CD4-positive, alpha-beta T cell treated with Interleukin-21 for 1 hour (primary cell): ENCODE data around the gene PARD3.

Experiments used
- DNase-seq: peaks from one replicate; pipeline ENCODE4 v3.0.0-alpha.2; 2020

The PARD3 gene

DNA sequence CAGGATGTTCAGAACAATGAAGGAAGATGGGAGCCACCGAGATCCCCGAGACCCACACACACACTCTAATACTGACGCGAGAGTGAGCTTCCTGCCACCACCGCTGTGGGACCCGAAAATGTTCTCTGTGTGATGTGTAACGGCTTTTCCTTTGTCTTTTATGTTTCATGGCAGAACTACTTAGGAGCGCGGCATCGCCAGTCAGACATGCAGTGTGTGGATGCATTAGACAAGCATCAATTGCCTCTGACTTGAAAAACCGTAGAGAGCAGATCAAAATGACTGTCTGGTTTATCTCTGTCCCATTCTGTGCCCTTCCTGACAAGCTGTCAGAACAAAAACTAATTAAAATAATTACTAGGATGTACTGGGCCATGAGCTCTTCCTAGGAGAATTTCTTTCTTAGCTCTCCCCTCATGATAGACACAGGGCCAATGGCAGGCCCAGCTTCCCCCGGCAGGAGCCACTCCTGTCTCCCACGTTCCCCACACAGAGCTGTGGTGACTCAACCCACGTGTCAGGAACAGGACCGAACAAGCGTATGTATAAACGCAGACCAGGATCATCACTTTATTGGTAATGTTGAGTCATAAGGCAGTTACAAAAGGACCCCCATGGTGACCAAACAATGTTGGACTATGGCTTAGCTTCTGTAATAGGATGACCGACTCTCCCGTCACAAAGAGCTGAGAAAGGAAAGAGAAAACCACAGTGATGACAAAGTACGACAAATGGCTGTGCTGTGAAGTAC lies 705.0 kb downstream of the PARD3 start:
- no peak for DNase-seq

DNA sequence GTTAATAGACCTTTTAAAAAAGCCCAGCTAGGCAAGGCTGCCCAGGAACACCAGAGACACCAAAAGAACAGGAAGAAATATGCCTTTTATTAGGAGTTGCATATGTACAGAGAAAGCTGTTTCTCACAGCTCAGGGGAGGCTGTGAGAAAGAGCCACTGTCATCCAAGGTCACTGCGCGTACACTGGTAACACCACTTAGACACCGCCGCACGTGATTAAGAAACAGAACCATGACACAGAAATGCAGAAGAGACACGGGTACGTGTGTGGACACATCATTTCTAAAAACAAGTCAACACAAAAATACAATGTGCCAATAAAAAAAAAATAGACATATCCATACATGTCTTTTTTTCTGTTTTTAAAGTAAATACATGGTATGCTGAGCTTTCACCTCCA lies 705.6 kb downstream of the PARD3 start:
- no peak for DNase-seq

DNA sequence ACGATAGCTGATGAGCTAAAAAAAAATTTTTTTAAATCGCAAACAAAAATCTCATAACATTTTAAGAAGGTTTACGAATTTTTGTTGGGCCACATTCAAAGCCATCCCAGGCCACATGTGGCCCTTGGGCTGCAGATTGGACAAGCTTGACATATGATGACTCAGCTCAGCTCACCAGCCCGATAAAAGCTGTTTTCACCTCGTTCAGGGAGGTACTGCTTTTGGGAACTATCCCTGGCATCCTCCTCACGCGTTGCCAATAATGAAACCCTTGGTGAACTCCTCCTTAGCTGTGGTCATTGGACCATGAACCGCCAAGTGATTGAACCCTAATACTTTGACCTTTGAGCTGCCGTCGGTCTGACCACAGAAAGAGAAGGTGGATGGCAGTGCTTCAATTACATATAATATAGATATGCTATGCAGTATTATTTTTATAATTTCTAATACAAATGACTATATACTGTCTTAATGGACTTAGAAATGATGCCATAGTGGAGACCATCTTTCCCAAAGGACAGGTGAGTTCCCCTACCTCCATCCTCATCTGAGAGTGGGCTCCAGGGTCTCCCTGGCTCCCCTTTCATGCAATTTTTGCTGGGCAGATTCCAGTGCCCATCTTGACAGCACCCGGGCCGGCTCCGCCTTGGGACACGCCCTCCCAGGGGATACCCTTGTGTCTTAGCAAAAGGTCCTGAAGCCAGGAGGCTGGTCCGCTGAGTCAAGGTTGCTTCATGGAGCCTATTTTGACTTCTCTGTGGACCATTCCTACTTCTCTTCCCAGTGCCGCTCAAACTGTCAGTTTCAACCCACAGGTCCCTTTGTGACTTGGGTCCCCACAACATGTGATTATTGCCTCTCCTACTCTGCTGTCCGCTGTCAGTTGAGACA lies 707.2 kb downstream of the PARD3 start:
- DNase-seq: no peak

DNA sequence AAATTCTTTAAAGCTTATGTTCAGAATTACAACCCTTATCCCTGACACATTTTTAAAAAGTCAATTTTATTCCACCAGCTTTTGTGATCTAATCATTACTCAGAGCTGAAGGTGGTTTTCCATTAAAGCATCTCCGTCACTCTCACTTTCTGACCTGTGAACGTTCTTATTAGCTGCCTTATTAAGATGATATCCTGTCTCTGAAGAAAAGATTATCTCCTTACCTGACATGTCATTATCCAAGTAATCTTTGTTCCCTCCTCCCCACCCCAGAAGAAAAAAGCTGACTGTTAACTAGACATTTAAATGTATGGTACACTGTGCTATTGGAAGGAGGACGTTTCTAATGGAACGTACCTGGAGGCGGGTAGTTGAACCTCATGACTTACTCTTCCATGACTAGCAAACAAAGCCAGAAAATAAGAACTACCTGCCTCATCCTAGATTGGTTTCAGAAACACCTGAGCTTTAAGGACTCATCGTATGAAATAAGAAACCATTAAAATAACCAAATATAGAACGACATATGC lies 708.7 kb downstream of the PARD3 start:
- DNase-seq: no peak

DNA sequence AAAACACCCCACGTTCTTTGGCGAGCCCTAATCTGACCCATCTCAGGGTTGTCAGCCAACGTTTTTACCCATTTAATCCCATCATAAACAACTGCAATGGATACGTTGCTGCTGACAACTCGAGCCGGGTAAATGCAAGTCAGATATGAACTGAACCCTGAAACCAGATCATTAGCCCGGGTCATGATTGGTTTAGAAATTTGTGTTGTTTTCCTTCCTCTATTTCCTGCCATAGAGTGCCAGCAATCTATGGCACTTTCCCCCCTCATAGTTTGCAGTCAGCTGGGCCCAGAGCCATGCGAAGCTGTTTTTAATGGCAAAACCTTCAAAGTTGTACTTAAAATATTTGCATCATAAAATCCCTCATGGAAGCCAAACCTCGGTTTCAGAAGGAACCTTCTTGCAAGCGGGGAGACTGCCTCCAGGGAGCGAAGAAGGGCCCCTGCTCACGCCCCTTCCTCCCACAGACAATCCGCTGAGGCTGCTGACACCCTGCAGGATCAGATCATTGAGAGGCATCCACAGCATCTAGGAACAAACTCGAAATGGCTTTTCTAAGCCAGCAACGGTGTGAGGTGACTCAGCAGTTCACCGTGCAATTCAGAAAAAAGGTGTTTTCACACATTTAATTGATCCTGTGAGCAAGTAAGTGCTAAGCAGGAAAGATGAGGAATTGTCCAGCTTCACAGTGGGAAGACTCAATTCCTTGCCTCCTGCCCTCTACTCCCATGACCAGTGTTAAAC lies 710.1 kb downstream of the PARD3 start:
- DNase-seq: no peak

DNA sequence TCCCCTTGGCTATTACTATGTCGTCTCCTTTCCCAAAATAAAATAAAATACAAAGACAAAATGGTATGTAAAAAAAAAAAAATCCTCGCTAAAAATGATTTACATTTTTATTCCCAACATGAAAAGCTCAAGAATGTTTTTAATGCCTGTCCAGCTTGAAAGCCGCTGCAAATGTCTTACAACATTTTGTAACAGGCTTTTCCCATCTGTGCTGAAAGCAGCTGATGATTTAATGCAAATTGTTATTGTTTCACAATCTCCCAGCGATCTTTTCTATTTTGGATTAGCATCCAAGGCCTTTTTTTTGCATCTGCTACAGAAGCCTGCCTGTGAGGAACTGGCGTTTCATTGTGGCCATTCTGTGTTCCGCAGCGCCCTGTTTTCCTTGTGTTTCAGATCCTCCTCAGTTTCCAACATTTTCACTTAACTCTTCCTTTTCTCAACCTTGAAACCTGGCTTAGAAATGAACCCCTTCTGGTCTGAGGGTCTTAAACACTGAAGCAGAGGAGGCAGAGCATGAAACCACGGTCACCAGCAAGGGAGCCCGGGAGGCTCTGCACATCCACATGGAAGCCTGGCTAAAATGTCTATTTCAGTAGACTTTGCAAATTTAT lies 712.1 kb downstream of the PARD3 start:
- no peak for DNase-seq

DNA sequence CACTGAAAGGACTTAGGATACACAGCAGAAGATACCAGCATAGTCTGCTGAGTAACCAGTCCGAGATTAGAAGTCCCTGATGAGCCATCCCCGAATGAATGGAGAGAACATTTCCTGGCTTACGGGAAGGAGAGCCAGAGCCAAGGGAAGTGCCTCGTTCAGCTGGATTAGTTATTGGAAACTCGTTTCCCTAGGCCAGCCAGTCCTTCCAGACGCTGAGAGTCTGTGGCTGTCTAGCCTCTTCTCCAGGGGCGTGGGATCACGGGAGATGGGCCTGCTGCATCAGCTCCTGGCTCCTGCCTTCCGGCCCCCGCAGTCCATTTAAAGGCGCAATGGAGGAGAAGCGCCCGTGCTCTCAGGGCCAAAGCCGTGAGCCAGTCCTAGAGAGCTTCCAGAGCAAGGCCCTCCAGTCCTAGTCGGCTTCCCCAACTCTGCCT lies 712.8 kb downstream of the PARD3 start:
- DNase-seq: no peak

DNA sequence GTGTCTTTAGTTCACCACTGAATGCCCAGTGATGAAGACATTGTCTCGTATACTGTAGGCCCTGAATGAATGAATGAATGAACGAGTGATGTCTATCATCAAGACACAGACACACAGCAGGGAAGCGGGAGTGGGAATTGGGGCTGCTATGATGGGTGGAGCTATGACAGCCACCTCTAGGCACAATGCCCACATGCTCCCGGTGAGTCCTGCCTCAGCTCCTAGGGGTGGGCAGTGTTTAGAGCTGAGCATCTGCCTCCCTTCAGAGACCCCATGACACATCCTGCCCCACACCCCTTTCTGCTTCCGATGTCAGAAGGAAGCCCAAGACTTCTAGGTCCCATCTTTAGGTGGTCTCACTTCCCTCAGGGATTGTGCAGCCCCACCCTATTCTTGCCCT lies 714.1 kb downstream of the PARD3 start:
- no peak for DNase-seq

DNA sequence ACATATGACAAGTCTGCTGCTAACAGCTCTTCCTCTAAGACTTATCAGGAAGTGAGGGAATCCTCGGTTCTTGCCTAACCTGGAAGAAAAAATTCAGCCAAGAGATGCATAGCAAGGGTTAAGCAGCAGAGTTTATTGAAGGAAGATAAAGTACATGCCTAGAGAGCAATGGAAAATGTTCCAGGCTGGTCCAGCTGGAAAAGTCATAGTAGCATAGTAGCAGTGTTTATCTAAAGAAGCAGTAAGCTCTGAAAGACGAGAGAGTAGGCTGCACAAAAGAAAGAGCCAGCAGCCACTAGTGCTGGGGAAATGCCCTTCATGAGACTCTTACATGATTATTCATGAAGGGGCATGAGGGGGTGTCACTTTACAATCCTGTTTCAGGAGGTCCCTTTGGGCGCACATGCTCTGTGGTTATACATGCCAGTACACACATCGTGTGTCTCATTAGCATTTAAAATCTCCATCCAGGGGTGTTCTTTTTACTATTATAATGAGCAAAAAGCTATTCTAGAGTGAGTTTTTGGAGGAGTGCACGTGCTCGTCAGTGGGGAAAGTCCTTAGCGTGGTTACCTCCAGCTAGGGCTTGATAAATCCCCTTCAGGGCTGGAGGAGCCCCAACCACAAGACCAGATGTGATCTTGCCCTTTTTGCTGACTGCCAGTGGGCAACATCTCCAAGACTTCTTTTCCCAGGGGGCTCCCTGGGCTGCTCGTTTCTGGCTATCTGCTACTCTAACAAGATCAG lies 716.1 kb downstream of the PARD3 start:
- no peak for DNase-seq

DNA sequence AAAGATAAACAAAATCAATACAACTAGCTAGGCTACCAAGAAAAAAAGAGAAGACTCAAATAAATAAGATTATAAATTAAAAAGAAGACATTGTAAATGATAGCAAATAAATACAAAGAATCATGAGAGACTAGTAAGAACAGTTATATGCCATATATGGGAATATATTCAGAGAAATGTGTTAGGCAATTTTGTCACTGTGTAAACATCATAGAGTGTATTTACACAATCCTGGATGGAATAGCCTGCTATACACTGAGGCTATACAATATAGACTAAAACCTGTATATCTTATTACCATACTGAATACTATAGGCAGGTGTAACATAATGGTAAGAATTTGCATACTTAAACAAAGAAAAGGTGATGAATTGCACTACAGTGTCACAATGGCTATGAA lies 717.4 kb downstream of the PARD3 start:
- DNase-seq: no peak

DNA sequence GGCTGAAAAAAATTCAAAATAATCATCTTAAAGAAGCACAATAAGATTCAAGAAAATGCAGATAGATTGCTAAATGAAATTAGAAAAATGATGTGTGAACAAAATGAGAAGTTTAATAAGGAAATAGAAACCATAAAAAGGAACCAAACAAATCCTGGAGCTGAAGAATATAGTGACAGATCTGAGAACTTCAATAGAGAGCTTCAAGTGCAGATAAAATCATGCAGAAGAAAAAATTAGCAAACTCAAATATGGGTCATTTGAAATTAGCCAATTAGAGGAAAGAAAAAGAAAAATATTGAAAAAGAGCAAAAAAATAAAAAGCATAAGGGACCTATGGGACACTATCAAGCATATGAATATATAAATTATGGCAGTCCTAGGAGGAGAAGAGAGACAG lies 720.1 kb downstream of the PARD3 start:
- no peak for DNase-seq

DNA sequence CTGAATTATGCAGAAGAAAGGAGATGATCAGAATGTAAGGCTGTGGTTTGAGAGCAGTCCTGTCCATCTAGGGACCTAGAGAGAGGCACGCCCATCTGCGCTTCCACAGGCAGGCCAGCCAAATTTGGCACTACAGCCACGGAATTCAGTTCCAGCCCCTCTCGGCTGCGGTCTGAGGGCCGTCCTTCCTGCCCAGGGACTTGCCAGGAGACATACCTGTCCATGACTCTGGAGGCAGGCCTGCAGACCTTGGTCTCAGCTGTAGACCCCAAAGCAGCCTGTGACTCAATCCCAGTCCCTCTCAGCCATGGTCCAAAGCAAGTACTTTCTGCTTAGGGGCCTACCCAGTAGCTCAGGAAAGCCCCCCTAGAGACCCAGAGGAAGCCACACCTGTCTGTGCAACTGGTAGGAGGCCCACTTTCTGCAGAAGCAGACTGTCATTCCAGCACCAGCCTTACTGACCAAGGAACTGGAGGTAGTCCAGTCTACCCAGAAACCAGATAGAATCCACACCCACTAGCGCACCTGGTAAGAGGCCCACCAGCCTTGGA lies 720.9 kb downstream of the PARD3 start:
- DNase-seq: no peak

DNA sequence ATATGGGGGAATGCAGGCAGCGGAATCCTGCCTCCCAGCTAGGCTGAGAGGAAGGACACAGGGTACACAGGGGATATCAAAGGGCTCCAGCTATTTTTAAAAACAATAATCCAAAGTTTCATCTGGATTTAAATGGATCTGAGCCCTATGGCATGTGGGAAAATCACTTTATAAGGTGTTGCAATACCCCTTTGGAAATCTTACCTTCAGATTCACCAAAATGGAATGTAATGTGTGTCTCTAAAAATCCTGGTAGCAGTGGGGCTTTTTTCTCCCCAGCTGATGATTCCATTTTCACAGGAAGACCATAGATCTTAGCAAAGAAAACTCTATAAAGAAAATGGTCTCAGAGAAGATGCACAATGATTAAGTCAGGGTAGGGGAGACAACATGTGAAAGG lies 722.2 kb downstream of the PARD3 start:
- no peak for DNase-seq

DNA sequence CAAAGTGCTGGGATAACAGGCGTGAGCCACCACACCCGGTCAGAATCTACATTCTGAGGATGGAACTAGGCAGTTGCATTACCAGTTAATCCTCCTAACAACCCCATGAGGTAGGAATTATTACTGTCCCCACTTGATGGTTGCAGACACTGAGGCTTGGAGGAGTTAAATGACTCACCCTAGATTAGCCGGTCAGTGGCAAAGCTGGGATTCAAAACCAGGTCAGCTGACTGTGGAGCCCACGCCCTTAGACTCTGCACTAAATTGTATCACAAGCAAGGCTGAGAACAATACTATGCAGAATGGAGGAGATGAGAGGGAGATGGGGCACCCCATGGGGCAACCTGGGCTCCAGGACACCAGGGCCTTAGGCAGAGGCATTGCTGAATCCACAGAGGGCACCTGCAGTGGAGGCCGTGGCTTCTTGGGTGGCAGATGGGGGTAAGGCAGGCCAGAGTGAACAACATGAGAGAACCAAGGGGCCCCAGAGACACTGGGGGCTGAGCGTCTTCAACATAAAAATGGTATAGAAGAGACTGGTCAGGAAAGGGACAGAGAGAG lies 723.4 kb downstream of the PARD3 start:
- DNase-seq: no peak

DNA sequence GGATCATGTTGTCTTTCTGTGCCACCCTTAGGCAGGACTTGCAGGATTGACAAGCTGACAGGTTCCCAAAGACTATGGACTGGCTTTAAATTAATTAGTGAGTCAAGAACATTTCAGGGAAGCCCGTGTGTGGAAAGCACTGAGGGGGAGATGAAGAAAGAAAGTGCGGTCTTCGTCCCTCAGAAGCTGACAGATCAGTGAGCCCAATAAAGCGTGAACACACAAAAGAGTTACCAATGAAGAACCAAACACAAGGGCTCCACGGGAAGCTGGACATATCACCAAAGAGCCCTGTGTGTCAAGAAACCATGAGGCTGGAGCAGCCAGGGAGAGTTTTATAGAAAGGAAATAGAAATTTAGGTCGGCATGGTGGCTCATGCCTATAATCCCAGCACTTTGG lies 725.8 kb downstream of the PARD3 start:
- no peak for DNase-seq

DNA sequence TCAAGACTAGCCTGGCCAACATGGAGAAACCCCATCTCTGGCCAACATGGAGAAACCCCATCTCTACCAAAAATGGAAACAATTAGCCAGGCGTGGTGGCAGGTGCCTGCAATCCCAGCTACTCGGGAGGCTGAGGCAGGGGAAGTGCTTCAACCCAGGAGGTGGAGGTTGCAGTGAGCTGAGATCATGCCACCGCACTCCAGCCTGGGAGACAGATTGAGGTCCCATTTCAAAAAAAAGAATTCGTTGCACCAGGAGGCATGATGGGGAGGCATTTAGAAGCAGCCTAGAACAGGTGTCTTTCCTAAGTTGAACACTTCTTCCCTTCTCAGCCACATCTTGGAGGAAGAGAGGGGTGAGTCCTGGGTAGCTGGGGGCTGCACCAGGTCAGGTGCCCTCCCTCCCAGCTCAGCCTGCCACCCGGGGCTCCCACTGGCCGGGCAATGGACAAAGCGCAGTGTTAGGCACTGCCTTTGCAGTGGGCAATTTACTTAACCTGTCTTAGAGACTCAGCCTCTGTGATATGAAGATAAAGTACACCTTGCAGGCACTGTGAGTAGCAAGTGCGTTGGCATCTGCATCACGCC lies 726.8 kb downstream of the PARD3 start:
- DNase-seq: no peak

DNA sequence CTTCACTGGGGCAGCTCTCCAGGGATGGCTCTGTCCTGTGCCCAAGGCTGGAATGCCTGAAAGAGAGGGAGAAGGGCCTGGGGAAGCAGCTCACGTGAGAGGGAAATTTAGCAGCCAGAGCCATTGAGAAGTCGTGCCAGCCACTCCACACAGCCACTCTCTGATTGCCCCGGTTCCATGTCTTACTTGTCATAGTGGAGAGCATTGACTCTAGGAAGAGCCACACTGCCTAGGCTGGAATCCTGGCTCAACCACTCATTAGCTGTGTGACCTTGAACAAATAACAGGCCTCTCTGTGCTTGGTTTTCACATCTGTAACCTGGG lies 728.0 kb downstream of the PARD3 start:
- no peak for DNase-seq

DNA sequence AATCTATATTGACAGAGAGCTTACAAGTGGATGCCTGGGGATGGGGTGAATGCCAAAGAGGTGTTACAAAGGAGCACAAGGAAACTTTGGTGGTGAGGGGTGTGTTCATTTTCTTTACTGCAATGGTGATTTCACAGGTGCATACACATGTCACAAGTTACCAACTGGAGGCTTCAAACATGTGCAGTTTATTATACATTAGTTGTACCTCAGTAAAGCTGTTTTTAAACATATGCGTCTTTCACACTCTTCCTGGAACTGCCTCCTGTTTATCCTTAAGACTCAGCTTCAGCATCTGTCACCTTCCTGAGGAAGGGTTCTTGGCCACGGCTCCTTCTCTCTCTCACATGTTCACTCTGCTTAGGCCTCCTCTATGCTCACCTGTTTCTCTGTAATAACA lies 731.5 kb downstream of the PARD3 start:
- no peak for DNase-seq

DNA sequence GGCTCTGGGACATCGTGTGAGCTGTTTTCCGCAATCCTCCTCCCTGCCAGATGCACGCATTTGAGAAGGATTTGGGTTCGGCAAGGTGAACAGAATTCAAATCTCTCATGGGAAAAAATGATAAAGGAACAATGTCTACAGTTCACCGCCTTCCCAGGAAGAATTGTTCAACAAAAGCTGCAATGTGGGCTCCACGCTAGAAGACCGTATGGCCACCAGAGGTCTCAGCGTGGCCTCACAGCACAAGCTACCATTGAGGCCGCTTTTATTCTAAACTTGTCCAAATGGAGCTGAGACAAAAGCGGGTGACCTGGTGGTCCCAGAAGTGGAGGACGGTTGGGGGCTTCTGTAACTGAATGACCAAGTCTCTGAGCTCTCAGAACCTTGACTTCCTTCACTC lies 733.1 kb downstream of the PARD3 start:
- DNase-seq: no peak

DNA sequence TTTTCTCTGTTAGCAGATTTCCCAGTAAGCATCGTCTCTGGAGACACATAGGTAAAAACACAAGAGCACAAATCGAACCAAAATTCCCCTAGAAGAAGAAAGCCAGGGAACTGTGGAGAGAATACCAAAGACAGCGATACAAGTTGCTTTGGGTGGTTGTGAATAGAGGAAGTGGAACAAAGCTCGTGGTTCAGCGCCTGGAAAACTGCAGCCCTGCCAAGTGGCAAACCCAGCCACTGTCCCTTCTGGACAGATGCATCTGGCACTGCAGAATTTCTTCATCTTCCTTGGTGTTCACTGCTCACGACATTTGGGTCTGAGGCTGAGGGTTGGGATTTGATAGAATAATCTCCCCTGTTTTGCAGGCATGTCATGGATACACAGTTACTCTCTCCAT lies 733.8 kb downstream of the PARD3 start:
- DNase-seq: no peak
